ENCODE results near the gene EEIG1.
"Not testable (repeated sequence)": the region's sequence is repeated elsewhere in the genome, so short reads cannot be mapped to it uniquely, and the experiment has no call there.

Gene EEIG1

DNA sequence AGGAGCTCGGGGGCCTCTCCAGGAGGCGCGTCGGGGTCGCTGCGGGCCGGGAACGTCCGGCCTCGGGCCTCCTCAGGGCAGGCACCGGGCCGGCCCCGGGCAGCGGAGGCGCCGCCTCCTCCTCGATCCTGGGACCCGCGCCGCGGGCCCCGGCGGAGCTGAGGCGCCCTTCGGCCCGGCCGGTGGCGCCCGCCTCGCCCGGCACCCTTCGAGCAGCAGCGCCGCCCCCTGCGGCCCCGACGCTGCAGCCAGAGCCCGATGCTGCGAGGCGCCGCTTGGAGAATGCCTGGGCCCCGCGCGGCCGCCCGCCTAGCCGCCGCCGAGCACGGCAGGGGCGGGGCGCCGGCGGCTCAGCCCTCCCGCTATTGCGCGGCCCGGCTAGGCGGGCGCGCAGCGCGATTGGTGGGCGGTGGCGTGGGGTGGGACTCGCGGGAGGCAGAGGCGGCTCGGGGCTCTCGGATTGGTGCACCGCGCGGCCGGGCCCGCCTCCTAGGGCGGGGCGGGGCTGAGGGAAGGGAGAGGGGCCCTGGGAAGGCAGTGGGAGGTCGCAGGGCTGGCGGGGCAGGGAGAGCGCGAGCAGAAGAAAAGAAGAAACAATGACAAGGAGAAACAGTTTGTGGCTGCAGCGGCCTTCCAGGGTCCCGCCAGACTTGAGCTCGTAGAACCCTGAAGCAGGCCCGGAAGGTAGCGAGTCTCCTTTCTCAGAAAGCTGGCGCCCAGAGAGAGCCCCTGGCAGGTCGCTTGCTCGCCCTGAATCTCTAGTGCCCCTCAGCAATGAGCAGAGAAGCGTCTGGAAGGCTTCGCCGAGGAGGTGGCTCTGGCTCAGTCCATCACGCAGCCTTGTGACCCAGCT lies at the start of gene EEIG1:
TSS of gene EEIG1 (minus strand) at position 284 of the 853 bp plus-strand sequence. CDS start 852 bp downstream, outside the sequence.
- TF ChIP-seq Cebpa-rat (IDR thresholded peaks at IDR 0.05) = no peak
- H3K9me3 ChIP-seq = no peaks in the 10 kb centered on the region

DNA sequence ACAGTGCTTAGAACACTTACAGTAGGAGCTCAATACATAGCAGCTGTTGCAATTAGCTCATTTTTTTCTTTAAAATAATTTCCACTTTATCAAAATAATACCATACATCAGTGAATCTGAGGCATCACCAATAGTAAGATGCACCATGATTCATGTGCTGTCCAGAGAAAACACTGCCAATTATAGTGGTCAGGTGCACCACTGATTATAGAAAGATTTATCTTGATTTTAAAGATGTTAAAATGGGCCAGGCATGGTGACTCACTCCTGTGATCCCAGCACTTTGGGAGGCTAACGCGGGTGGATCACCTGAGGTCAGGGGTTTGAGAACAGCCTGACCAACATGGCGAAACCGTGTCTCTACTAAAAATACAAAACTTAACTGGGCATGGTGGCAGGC lies 46.9 kb upstream of the EEIG1 start:
- no peaks in the 10 kb centered on the region for H4K20me1 ChIP-seq
- H3K4me3 ChIP-seq = no peak overlapping the region
- H3K4me1 ChIP-seq = peaks cover 78% of the 10 kb centered on the region
- TF ChIP-seq Cebpa-rat (IDR thresholded peaks at IDR 0.05) = no peak
- H3K9ac ChIP-seq = no peak overlapping the region
- peak overlapping the region; percentile 71 for H3K4me2 ChIP-seq
- no peaks in the 10 kb centered on the region for H3K36me3 ChIP-seq
- no peak overlapping the region for H3K27ac ChIP-seq
- no peaks in the 10 kb centered on the region for H3K27me3 ChIP-seq
- no peaks in the 10 kb centered on the region for H3K9me3 ChIP-seq

More for the DNA sequence above, at the start of gene EEIG1:
- Histone ChIP-seq H4K20me1 (peaks cover 46% of the 10 kb centered on the region), H3K36me3 (no peaks in the 10 kb centered on the region), H3K4me2 (peak within 1 kb of the TSS; percentile 99), H3K9ac (peak within 1 kb of the TSS; percentile 87), H3K27me3 (no peaks in the 10 kb centered on the region; the same call in 1 of the 2 replicates), H3K27ac (peak within 1 kb of the TSS; percentile 87), H3K4me1 (peaks cover 83% of the 10 kb centered on the region), H3K4me3 (peak within 1 kb of the TSS; percentile 93)

DNA sequence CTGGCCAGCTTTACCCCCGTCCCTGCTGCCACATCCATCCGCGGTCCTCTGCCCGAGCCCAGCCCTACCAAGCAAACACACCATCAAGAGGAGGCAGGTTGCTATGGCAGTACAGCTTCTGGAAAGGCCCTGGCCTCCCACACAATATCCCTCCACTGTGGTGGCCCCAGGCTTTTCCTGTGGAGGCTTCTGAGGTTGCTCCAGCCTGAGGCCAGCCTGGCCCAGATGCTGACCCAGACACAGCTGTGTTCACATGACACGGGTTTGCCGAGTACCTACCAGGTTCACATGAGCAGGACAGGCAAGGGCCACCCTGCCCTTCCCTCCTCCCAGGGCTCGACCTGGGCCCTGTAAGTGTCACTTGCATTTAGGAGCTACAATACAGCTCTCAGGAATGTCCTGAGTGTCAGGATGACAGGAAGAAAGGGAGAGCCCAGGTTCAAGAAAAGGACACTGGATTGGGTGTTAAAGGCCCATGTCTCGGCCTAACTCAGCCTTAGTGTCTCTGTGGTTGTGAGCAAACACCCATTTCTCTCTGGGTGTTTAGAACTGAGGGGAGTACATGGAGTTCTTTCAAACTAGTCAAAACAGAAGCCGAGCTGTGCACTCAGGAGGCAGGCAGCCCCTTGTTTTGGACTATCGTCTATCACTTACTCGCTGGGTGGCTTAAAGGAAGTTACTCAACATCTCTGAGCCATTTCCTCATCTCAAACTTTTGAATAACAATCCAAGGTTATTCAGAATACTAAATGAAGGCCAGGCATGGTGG lies 46.2 kb upstream of the EEIG1 start:
- TF ChIP-seq Cebpa-rat (IDR thresholded peaks at IDR 0.05) = no peak
- H3K4me1 ChIP-seq = peaks cover 83% of the 10 kb centered on the region
- H4K20me1 ChIP-seq = no peaks in the 10 kb centered on the region
- no peaks in the 10 kb centered on the region for H3K36me3 ChIP-seq
- no peak overlapping the region for H3K4me3 ChIP-seq
- H3K9ac ChIP-seq = no peak overlapping the region
- no peaks in the 10 kb centered on the region for H3K27me3 ChIP-seq
- no peak overlapping the region for H3K27ac ChIP-seq
- peak overlapping the region; percentile 71 for H3K4me2 ChIP-seq
- H3K9me3 ChIP-seq = no peaks in the 10 kb centered on the region

DNA sequence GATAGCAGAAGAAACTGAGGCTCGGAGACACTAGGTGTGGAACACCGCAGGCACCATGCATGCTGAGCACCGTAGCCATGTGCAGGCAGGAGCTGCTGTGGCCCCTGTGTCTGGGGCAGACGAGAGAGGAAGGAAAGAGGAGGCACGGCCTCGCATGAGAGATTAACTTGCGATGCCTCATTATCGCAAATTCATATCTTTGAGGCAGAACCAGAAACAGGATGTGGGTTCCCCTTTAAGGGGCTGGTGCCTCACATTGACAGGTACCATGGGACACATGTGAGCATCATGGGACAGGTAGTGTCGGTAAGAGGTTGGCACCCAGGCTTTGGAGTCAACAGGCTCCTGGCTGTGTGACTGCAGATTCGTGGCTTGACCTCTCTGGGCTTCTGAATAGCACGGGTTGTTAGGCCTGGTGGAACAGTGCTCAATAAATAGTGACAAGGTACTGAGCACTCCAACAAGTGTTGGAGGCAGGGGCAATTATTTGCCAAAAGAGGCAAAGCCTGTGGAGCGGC lies 45.5 kb upstream of the EEIG1 start:
- H3K36me3 ChIP-seq = no peaks in the 10 kb centered on the region
- no peak for TF ChIP-seq Cebpa-rat (IDR thresholded peaks at IDR 0.05)
- no peaks in the 10 kb centered on the region for H3K9me3 ChIP-seq
- peaks cover 77% of the 10 kb centered on the region for H3K4me1 ChIP-seq
- H3K4me3 ChIP-seq = no peak overlapping the region
- no peaks in the 10 kb centered on the region for H4K20me1 ChIP-seq
- H3K9ac ChIP-seq = peak overlapping the region; percentile 17; the same call in 1 of the 2 replicates
- H3K27ac ChIP-seq = no peak overlapping the region
- no peaks in the 10 kb centered on the region for H3K27me3 ChIP-seq
- H3K4me2 ChIP-seq = peak overlapping the region; percentile 71

DNA sequence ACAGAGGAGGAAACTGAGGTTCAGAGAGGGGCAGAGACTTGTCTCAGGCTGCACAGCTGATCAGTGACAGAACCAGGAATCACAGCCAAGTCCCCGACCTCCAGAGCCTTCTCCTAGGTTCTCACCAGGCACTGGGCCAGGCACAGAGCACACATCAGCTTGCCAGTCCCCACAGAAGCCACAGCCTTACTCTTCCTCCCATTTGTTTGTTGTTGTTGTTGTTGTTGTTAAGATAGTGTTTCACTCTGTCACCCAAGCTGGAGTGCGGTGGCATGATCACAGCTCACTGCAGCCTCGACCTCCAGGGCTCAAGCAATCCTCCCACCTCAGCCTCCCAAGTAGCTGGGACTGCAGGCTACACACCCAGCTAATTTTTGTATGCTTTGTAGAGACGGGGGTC lies 44.9 kb upstream of the EEIG1 start:
- no peaks in the 10 kb centered on the region for H3K27me3 ChIP-seq
- H3K36me3 ChIP-seq = no peaks in the 10 kb centered on the region
- H3K4me3 ChIP-seq = no peak overlapping the region
- no peak overlapping the region for H3K27ac ChIP-seq
- peak overlapping the region; percentile 71 for H3K4me2 ChIP-seq
- no peak for TF ChIP-seq Cebpa-rat (IDR thresholded peaks at IDR 0.05)
- no peaks in the 10 kb centered on the region for H3K9me3 ChIP-seq
- H3K4me1 ChIP-seq = peaks cover 72% of the 10 kb centered on the region
- H4K20me1 ChIP-seq = no peaks in the 10 kb centered on the region
- no peak overlapping the region; the same call in 1 of the 2 replicates for H3K9ac ChIP-seq

DNA sequence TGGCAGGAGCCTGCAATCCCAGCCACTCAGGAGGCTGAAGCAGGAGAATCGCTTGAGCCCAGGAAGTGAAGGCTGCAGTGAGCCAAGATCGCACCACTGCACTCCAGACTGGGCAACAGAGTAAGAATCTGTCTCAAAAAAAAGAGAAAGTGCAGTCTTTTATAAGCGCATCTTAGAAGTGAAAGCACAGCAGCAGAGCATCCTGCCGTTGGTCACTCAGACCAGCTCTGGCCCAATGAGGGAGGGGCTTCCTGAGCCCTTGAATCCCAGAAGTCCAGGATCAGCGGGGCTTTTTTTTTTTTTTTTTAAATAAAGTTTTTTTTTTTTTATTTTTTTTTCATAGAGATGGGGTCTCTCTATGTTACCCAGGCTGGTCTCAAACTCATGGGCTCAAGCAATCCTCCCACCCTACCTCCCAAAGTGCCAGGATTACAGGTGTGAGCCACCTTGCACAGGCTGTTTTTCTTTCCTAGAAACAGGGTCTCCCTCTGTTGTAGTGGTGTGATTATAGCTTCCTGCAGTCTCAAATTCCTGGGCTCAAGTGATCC lies 44.0 kb upstream of the EEIG1 start:
- Histone ChIP-seq H3K4me2 (peak overlapping the region; percentile 71; the same call in 1 of the 2 replicates), H3K4me1 (peaks cover 68% of the 10 kb centered on the region), H3K27me3 (no peaks in the 10 kb centered on the region), H3K27ac (no peak overlapping the region), H3K9ac (no peak overlapping the region), H3K36me3 (no peaks in the 10 kb centered on the region), H3K4me3 (no peak overlapping the region), H4K20me1 (no peaks in the 10 kb centered on the region), H3K9me3 (no peaks in the 10 kb centered on the region)
- TF ChIP-seq Cebpa-rat (IDR thresholded peaks at IDR 0.05) = no peak

DNA sequence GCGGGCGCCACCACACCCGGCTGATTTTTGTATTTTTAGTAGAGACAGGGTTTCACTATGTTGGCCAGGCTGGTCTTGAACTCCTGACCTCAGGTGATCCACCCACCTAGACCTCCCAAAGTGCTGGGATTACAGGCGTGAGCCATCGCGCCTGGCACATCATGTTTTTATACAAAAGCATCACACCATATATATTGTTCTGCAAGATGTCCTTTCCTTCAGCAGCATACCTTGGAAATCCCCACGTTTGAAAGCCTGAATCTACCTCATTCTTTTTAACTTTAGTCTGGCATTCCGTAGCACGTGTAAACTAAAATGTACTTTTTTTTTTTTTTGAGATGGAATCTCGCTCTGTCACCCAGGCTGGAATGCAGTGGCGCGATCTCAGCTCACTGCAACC lies 42.9 kb upstream of the EEIG1 start:
- not testable (repeated sequence) for H3K27ac ChIP-seq, H4K20me1 ChIP-seq, H3K4me3 ChIP-seq, H3K9me3 ChIP-seq, H3K9ac ChIP-seq, H3K36me3 ChIP-seq, H3K27me3 ChIP-seq
- peak overlapping the region; percentile 45 for H3K4me2 ChIP-seq
- H3K4me1 ChIP-seq = peaks cover 63% of the 10 kb centered on the region

DNA sequence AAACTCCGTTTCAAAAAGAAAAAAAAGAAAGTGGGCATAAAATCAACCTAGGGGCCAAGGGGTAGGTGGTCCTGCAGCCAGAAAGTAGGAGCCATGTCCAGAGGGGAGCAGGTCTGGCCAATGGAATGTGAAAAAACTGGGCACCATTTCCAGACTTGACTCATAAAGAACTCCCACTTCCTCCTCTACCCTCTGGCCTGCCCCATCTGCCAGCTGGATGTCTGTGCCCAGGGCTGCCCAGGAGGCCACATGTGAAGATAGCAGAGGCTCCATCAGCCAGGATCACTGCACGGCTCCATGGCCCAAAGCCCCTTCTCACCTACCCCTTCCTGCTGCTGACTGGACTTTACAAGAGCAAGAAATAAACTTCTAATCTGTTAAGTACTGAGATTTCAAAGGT lies 42.1 kb upstream of the EEIG1 start:
- no peak for TF ChIP-seq Cebpa-rat (IDR thresholded peaks at IDR 0.05)
- no peak overlapping the region for H3K4me3 ChIP-seq
- H3K27me3 ChIP-seq = no peaks in the 10 kb centered on the region
- no peak overlapping the region for H3K9ac ChIP-seq
- no peak overlapping the region for H3K27ac ChIP-seq
- peak overlapping the region; percentile 45 for H3K4me2 ChIP-seq
- H4K20me1 ChIP-seq = no peaks in the 10 kb centered on the region
- H3K4me1 ChIP-seq = peaks cover 55% of the 10 kb centered on the region
- H3K9me3 ChIP-seq = no peaks in the 10 kb centered on the region
- no peaks in the 10 kb centered on the region for H3K36me3 ChIP-seq

DNA sequence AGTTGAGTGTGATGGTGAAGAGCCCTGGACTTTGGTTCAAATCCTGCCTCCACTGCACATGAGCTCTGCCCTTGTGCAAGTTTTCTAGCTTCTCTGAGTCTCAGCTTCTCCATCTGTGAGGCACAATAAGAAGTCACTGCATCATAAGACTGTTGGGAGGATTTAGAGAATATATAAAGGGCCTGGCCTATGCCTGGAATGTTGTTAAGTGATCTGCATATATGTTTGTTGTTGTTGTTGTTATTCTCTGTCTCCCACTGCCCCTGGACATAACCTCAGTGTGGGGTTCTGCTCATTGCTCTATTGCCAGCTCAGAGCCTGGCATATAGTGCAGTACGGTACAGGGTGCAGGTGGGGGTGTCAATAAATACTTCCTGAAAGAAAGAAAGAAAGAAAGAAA lies 40.3 kb upstream of the EEIG1 start:
- Histone ChIP-seq H3K4me3 (no peak overlapping the region), H3K9me3 (no peaks in the 10 kb centered on the region), H3K9ac (no peak overlapping the region), H4K20me1 (no peaks in the 10 kb centered on the region; the same call in 1 of the 2 replicates), H3K27me3 (peaks cover 7% of the 10 kb centered on the region), H3K36me3 (no peaks in the 10 kb centered on the region), H3K27ac (no peak overlapping the region), H3K4me2 (no peak overlapping the region), H3K4me1 (peaks cover 37% of the 10 kb centered on the region)
- TF ChIP-seq Cebpa-rat (IDR thresholded peaks at IDR 0.05) = no peak
